Keratinocyte (primary cell): ENCODE results near the gene PCDHGC4. TPM values are rescaled to one million over a fixed set of nuclear protein-coding genes. Genes with fewer than 3 reads are reported as not detected.

Experiments
- DNase-seq: peaks from one replicate; pipeline ENCODE4 v3.0.0-alpha.2; 2011; ENCODE audit warnings: low read depth, missing footprints, low spot score
- FAIRE-seq: peaks from 2 replicates; lab custom pipeline; 2011; peaks lifted over from hg19 to GRCh38; lab: Jason Lieb, UNC
- H2AFZ ChIP-seq: 2 replicates; pipeline ENCODE4 v1.6.0; 2012; ENCODE audit warnings: low read length, control low read depth, inconsistent platforms; ENCODE audit not compliant: control insufficient read depth
- H3K27ac ChIP-seq: 2 replicates; pipeline ENCODE4 v1.5.1; 2011; ENCODE audit warnings: low read length; ENCODE audit not compliant: control insufficient read depth, insufficient read depth
- H3K27me3 ChIP-seq: 3 replicates; pipeline ENCODE4 v1.6.0; 2011; ENCODE audit warnings: low read length; ENCODE audit not compliant: control insufficient read depth, insufficient read depth; ENCODE audit errors: extremely low read depth
- H3K36me3 ChIP-seq, 2 experiments: 2 replicates in 1 of 2; 3 replicates in 1 of 2; pipeline ENCODE4 v1.5.1; 2011; ENCODE audit warnings: low read length in 2 of 2, mild to moderate bottlenecking in 1 of 2; ENCODE audit not compliant: control insufficient read depth in 2 of 2, insufficient read depth in 2 of 2; ENCODE audit errors: extremely low read depth in 1 of 2
- H3K4me1 ChIP-seq: 3 replicates; pipeline ENCODE4 v1.5.1; 2011; ENCODE audit warnings: low read length; ENCODE audit not compliant: control insufficient read depth, insufficient read depth; ENCODE audit errors: extremely low read depth
- H3K4me2 ChIP-seq: 3 replicates; pipeline ENCODE4 v1.6.0; 2011; ENCODE audit warnings: low read depth, low read length; ENCODE audit not compliant: control insufficient read depth, insufficient read depth; ENCODE audit errors: extremely low read depth
- H3K4me3 ChIP-seq, 3 experiments: fragments of 200-600 bp in 1 of 3; sonication (generic) in 1 of 3; 2 replicates in 2 of 3; 3 replicates in 1 of 3; pipeline ENCODE4 v1.5.1; 2011 to 2016; ENCODE audit warnings: low read length in 3 of 3, mild to moderate bottlenecking in 3 of 3, control low read depth in 2 of 3, inconsistent platforms in 1 of 3, low read depth in 1 of 3, mixed read lengths in 1 of 3, mixed run types in 1 of 3, moderate library complexity in 1 of 3; ENCODE audit not compliant: control insufficient read depth in 2 of 3, insufficient read depth in 2 of 3; ENCODE audit errors: extremely low read depth in 1 of 3
- H3K79me2 ChIP-seq: 2 replicates; pipeline ENCODE4 v1.6.0; 2012; ENCODE audit warnings: low read length; ENCODE audit not compliant: control insufficient read depth, insufficient read depth
- H3K9ac ChIP-seq: 3 replicates; pipeline ENCODE4 v1.6.0; 2011; ENCODE audit warnings: low read length; ENCODE audit not compliant: control insufficient read depth, insufficient read depth; ENCODE audit errors: extremely low read depth
- H3K9me1 ChIP-seq: 3 replicates; pipeline ENCODE4 v1.6.0; 2011; ENCODE audit warnings: low read length; ENCODE audit not compliant: control insufficient read depth, insufficient read depth; ENCODE audit errors: extremely low read depth
- H3K9me3 ChIP-seq: 2 replicates; pipeline ENCODE4 v1.5.1; 2012; ENCODE audit warnings: low read depth, low read length; ENCODE audit not compliant: control insufficient read depth
- H4K20me1 ChIP-seq: 3 replicates; pipeline ENCODE4 v1.6.0; 2011; ENCODE audit warnings: low read length; ENCODE audit not compliant: control insufficient read depth, insufficient read depth; ENCODE audit errors: extremely low read depth
- CTCF ChIP-seq, 3 experiments: IDR thresholded peaks in 1 of 3; conservative IDR thresholded peaks in 1 of 3; optimal IDR thresholded peaks in 1 of 3; 2 replicates in 2 of 3; 3 replicates in 1 of 3; pipeline versions ENCODE3 to v1.5.1; 2011; ENCODE audit warnings: low read length in 3 of 3, mild to moderate bottlenecking in 3 of 3, moderate library complexity in 2 of 3, control low read depth in 1 of 3, inconsistent platforms in 1 of 3; ENCODE audit not compliant: insufficient read depth in 2 of 3; ENCODE audit errors: extremely low read depth in 1 of 3
- EZH2 ChIP-seq: IDR thresholded peaks from one replicate; pipeline ENCODE4 v1.6.1; 2012; ENCODE audit warnings: inconsistent platforms, mild to moderate bottlenecking, low read length, moderate library complexity
- dilution Hi-C: fragments of 300-500 bp; cut with MboI; formaldehyde crosslinking; loops from one replicate; pipeline ENCODE4 v1.7.0; 2020; ENCODE audit warnings: low sequenced_read_pairs; ENCODE audit not compliant: extremely low pct_ligation_motif_present
- polyA plus RNA-seq, 5 experiments: library from polyadenylated mRNA; depleted of rRNA in 3 of 5; stranded (reverse) in 3 of 5; stranded (forward) in 1 of 5; unstranded in 1 of 5; fragments of >200 nt; gene quantifications; 1 replicate in 1 of 5; 2 replicates in 3 of 5; 3 replicates in 1 of 5; pipeline versions ENCODE4 v1.2.1 to v1.2.3, GENCODE V29; 2011 to 2012; ENCODE audit warnings: missing spikeins in 2 of 5, low read depth in 1 of 5, low replicate concordance in 1 of 5

The PCDHGC4 gene
- polyA plus RNA-seq, 1 donor (not counting 4 experiments of a cell fraction or from before 2014, with no cell fraction given) = 0.13 TPM

- Histone ChIP-seq H4K20me1 (no peaks in the 10 kb centered on the region), H3K36me3 (peaks cover 13 to 27% of the 10 kb centered on the region in 2 experiments), H2AFZ (no peak overlapping the region), H3K9ac (peak overlapping the region; percentile 56), H3K9me3 (no peaks in the 10 kb centered on the region), H3K4me1 (peaks cover 39% of the 10 kb centered on the region), H3K4me2 (peak overlapping the region; percentile 63), H3K9me1 (no peaks in the 10 kb centered on the region), H3K79me2 (no peaks in the 10 kb centered on the region), H3K4me3 (peak overlapping the region in 2 of 3 experiments; percentile 40 to 61), H3K27me3 (no peaks in the 10 kb centered on the region), H3K27ac (peak overlapping the region; percentile 89)
- dilution Hi-C loops = no loop called here
- TF ChIP-seq EZH2 = no peak
- peak in 1 of 3 experiments; percentile 13 for TF ChIP-seq CTCF (optimal IDR thresholded peaks at IDR 0.05 in 1 of 3, IDR thresholded peaks at IDR 0.05 in 1 of 3, conservative IDR thresholded peaks at IDR 0.05 in 1 of 3; ENCODE audit: extremely low read depth in 1 of 3, insufficient read depth in 2 of 3, low read length in 3 of 3)
- FAIRE-seq (peak; percentile 69), DNase-seq (no peak)
These were observed 28.2 kb downstream of the PCDHGC4 start for GRCh38 chr5:141512911-141513626.

- Histone ChIP-seq H3K4me3 (peak overlapping the region in 2 of 3 experiments; percentile 40 to 61), H3K9me3 (no peaks in the 10 kb centered on the region), H3K9ac (peak overlapping the region; percentile 56), H3K79me2 (no peaks in the 10 kb centered on the region), H3K27ac (peak overlapping the region; percentile 89), H3K4me2 (peak overlapping the region; percentile 63), H3K27me3 (no peaks in the 10 kb centered on the region), H2AFZ (no peak overlapping the region), H3K36me3 (peaks cover 14 to 30% of the 10 kb centered on the region in 2 experiments), H3K9me1 (no peaks in the 10 kb centered on the region), H3K4me1 (peaks cover 38% of the 10 kb centered on the region), H4K20me1 (no peaks in the 10 kb centered on the region)
- TF ChIP-seq EZH2 (no peak), CTCF (optimal IDR thresholded peaks at IDR 0.05 in 1 of 3, IDR thresholded peaks at IDR 0.05 in 1 of 3, conservative IDR thresholded peaks at IDR 0.05 in 1 of 3; ENCODE audit: extremely low read depth in 1 of 3, insufficient read depth in 2 of 3, low read length in 3 of 3) (no peak)
- dilution Hi-C loops = no loop called here
- FAIRE-seq (no peak), DNase-seq (no peak)
These were observed 28.9 kb downstream of the PCDHGC4 start for GRCh38 chr5:141513627-141514329.
